Neural cell (in vitro differentiated cells): Measurements from ENCODE around the gene PPIG. TPM values are rescaled to one million over a fixed set of nuclear protein-coding genes. Genes with fewer than 3 reads are reported as not detected.

ENCODE experiments used
- H2AFZ ChIP-seq: fragments of 200-600, 300-800 bp; sonication (generic), shearing (Covaris generic); 2 replicates; pipeline ENCODE4 v1.6.0; 2014; ENCODE audit warnings: low read depth, mild to moderate bottlenecking, antibody characterized with exemption, low read length, moderate library complexity
- H3F3A ChIP-seq: fragments of 200-600 bp; shearing (Covaris generic); 2 replicates; pipeline ENCODE4 v1.6.1; 2016; ENCODE audit warnings: mild to moderate bottlenecking, moderate library complexity, mixed read lengths, antibody characterized with exemption, low read length; ENCODE audit not compliant: insufficient read depth, poor library complexity, severe bottlenecking
- H3K27ac ChIP-seq: fragments of 200-600, 300-800 bp; sonication (generic), shearing (Covaris generic); 2 replicates; pipeline ENCODE4 v1.5.1; 2014; ENCODE audit warnings: mild to moderate bottlenecking, low read length, moderate library complexity
- H3K27me3 ChIP-seq: fragments of 300-800, 200-600 bp; sonication (generic), shearing (Covaris generic); 2 replicates; pipeline ENCODE4 v1.6.0; 2014; ENCODE audit warnings: mild to moderate bottlenecking, low read depth, low read length, moderate library complexity; ENCODE audit not compliant: insufficient read depth
- H3K36me3 ChIP-seq: fragments of 300-800, 200-600 bp; sonication (generic), shearing (Covaris generic); 2 replicates; pipeline ENCODE4 v1.5.1; 2014; ENCODE audit warnings: mild to moderate bottlenecking, antibody characterized with exemption, low read length, moderate library complexity; ENCODE audit not compliant: insufficient read depth
- H3K4me2 ChIP-seq: fragments of 300-800, 200-600 bp; sonication (generic), shearing (Covaris generic); 2 replicates; pipeline ENCODE4 v1.6.0; 2014; ENCODE audit warnings: mild to moderate bottlenecking, low read length
- H3K4me3 ChIP-seq: fragments of 300-800, 200-600 bp; sonication (generic), shearing (Covaris generic); 2 replicates; pipeline ENCODE4 v1.5.1; 2014; ENCODE audit warnings: mild to moderate bottlenecking, low read length, moderate library complexity
- H3K79me2 ChIP-seq: fragments of 200-600 bp; shearing (Covaris generic); replicated peaks from 2 replicates; pipeline ENCODE4 v1.6.0; 2014; ENCODE audit warnings: mild to moderate bottlenecking, low read length, moderate library complexity; ENCODE audit not compliant: insufficient read depth
- H3K9ac ChIP-seq: fragments of 300-800, 200-600 bp; sonication (generic), shearing (Covaris generic); 2 replicates; pipeline ENCODE4 v1.6.1; 2016; ENCODE audit warnings: mild to moderate bottlenecking, low read length, mixed read lengths
- H3K9me2 ChIP-seq: fragments of 200-600 bp; shearing (Covaris generic); 2 replicates; pipeline ENCODE4 v1.6.1; 2016; ENCODE audit warnings: mild to moderate bottlenecking, low read length, mixed read lengths; ENCODE audit not compliant: insufficient read depth
- H3K9me3 ChIP-seq: fragments of 200-600, 300-800 bp; sonication (generic), shearing (Covaris generic); 2 replicates; pipeline ENCODE4 v1.6.1; 2016; ENCODE audit warnings: mild to moderate bottlenecking, mixed run types, low read length, moderate library complexity, mixed read lengths
- H4K20me1 ChIP-seq: fragments of 200-600 bp; shearing (Covaris generic); 2 replicates; pipeline ENCODE4 v1.6.1; 2016; ENCODE audit warnings: mild to moderate bottlenecking, mixed run types; ENCODE audit not compliant: insufficient read depth
- EP300 ChIP-seq: fragments of 450-650 bp; conservative IDR thresholded peaks from 2 replicates; pipeline ENCODE4 v1.6.1; 2014; ENCODE audit warnings: antibody characterized with exemption, mild to moderate bottlenecking, moderate library complexity; ENCODE audit not compliant: poor library complexity, severe bottlenecking
- EZH2 ChIP-seq: fragments of 200-600, 300-800 bp; shearing (Covaris generic), sonication (generic); IDR thresholded peaks from 2 replicates; pipeline ENCODE4 v1.6.1; 2014; ENCODE audit warnings: antibody characterized with exemption, low read length, borderline replicate concordance, mild to moderate bottlenecking; ENCODE audit not compliant: insufficient read depth, poor library complexity, severe bottlenecking
- MXI1 ChIP-seq: fragments of 450-650 bp; conservative IDR thresholded peaks from 2 replicates; pipeline ENCODE4 v1.6.1; 2014; ENCODE audit warnings: antibody characterized with exemption, mild to moderate bottlenecking; ENCODE audit not compliant: poor library complexity, severe bottlenecking
- POLR2AphosphoS5 ChIP-seq: IDR thresholded peaks from 2 replicates; pipeline ENCODE4 v1.6.1; 2012
- RAD21 ChIP-seq: fragments of 450-650 bp; conservative IDR thresholded peaks from 2 replicates; pipeline ENCODE4 v1.6.1; 2014; ENCODE audit warnings: antibody characterized with exemption, mild to moderate bottlenecking, moderate library complexity
- REST ChIP-seq: IDR thresholded peaks from 2 replicates; pipeline ENCODE4 v1.6.1; 2012; ENCODE audit warnings: borderline replicate concordance
- SMC3 ChIP-seq: fragments of 450-650 bp; conservative IDR thresholded peaks from 2 replicates; pipeline ENCODE4 v1.6.1; 2014; ENCODE audit warnings: antibody characterized with exemption, mild to moderate bottlenecking, moderate library complexity; ENCODE audit not compliant: poor library complexity
- TAF1 ChIP-seq: IDR thresholded peaks from 2 replicates; pipeline ENCODE4 v1.6.1; 2012; ENCODE audit warnings: low read depth
- polyA plus RNA-seq: library from polyadenylated mRNA; depleted of rRNA; stranded (reverse); fragments of >200 nt; gene quantifications from 2 replicates; pipeline ENCODE4 v1.2.3, GENCODE V29; 2014
- TF ChIP-seq, protein P1 (sequence below): fragments of 450-650 bp; IDR thresholded peaks from 2 replicates; pipeline ENCODE4 v1.5.1; 2014; ENCODE audit warnings: antibody characterized with exemption, mild to moderate bottlenecking, moderate library complexity; ENCODE audit not compliant: poor library complexity, severe bottlenecking

PPIG gene
- polyA plus RNA-seq, 1 donor from 2014 or later = 45.0 TPM

- Histone ChIP-seq H3K9me2 (no peaks in the 10 kb centered on the region), H3K27me3 (no peaks in the 10 kb centered on the region), H3K4me2 (no peak overlapping the region), H3K4me3 (no peak overlapping the region), H3K9ac (no peak overlapping the region), H3F3A (no peaks in the 10 kb centered on the region), H3K27ac (no peak overlapping the region), H2AFZ (no peak overlapping the region), H3K36me3 (peaks cover 20% of the 10 kb centered on the region), H3K9me3 (no peaks in the 10 kb centered on the region), H4K20me1 (no peaks in the 10 kb centered on the region), H3K79me2 (no peaks in the 10 kb centered on the region)
- TF ChIP-seq, protein P1, sequence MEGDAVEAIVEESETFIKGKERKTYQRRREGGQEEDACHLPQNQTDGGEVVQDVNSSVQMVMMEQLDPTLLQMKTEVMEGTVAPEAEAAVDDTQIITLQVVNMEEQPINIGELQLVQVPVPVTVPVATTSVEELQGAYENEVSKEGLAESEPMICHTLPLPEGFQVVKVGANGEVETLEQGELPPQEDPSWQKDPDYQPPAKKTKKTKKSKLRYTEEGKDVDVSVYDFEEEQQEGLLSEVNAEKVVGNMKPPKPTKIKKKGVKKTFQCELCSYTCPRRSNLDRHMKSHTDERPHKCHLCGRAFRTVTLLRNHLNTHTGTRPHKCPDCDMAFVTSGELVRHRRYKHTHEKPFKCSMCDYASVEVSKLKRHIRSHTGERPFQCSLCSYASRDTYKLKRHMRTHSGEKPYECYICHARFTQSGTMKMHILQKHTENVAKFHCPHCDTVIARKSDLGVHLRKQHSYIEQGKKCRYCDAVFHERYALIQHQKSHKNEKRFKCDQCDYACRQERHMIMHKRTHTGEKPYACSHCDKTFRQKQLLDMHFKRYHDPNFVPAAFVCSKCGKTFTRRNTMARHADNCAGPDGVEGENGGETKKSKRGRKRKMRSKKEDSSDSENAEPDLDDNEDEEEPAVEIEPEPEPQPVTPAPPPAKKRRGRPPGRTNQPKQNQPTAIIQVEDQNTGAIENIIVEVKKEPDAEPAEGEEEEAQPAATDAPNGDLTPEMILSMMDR = no peak
- TF ChIP-seq RAD21 (no peak), MXI1 (no peak), EP300 (no peak), EZH2 (no peak), POLR2AphosphoS5 (no peak), REST (no peak), SMC3 (no peak), TAF1 (no peak)
Observed at GRCh38 chr2:169636440-169637097, 52.4 kb downstream of the PPIG start.

- peaks cover 20% of the 10 kb centered on the region for H3K36me3 ChIP-seq
- no peak overlapping the region for H2AFZ ChIP-seq
- no peak overlapping the region for H3K4me2 ChIP-seq
- H3K79me2 ChIP-seq = no peaks in the 10 kb centered on the region
- no peak for TF ChIP-seq REST
- no peak for TF ChIP-seq TAF1
- no peak for TF ChIP-seq POLR2AphosphoS5
- TF ChIP-seq RAD21 = no peak
- TF ChIP-seq, protein P1 = no peak
- TF ChIP-seq SMC3 = no peak
- TF ChIP-seq EP300 = no peak
- no peaks in the 10 kb centered on the region for H3K9me3 ChIP-seq
- H4K20me1 ChIP-seq = no peaks in the 10 kb centered on the region
- H3K27ac ChIP-seq = no peak overlapping the region
- no peaks in the 10 kb centered on the region for H3F3A ChIP-seq
- no peaks in the 10 kb centered on the region for H3K9me2 ChIP-seq
- no peaks in the 10 kb centered on the region for H3K27me3 ChIP-seq
- H3K9ac ChIP-seq = no peak overlapping the region
- no peak overlapping the region for H3K4me3 ChIP-seq
Observed at GRCh38 chr2:169637620-169638019, 53.5 kb downstream of the PPIG start.
